Esophagus muscularis mucosa (tissue), 4 donors: ENCODE measurements around the gene SYTL2. TPM values are rescaled to one million over a fixed set of nuclear protein-coding genes. Genes with fewer than 3 reads are reported as not detected.

Experiments used
- DNase-seq: peaks from one replicate; pipeline ENCODE4 v3.0.0-alpha.2; 2017; ENCODE audit errors: extremely low spot score
- H3K27ac ChIP-seq, 4 donors: fragments of 200-600 bp; sonication (generic); replicated peaks in 1 of 4; 1 replicate in 3 of 4; 2 replicates in 1 of 4; pipeline ENCODE4 v1.5.1; 2016 to 2019; ENCODE audit warnings: mild to moderate bottlenecking in 1 of 4
- H3K27me3 ChIP-seq, 4 donors: fragments of 200-600 bp; sonication (generic); one replicate each; pipeline versions ENCODE4 v1.5.1 to v1.6.0; 2016 to 2019
- H3K36me3 ChIP-seq, 4 donors: fragments of 200-600 bp; sonication (generic); one replicate each; pipeline ENCODE4 v1.5.1; 2016 to 2019
- H3K4me1 ChIP-seq, 4 donors: fragments of 200-600 bp; sonication (generic); one replicate each; pipeline ENCODE4 v1.5.1; 2016 to 2019
- H3K4me3 ChIP-seq, 4 donors: fragments of 200-600 bp; sonication (generic); 1 replicate in 2 of 4; 2 replicates in 2 of 4; pipeline ENCODE4 v1.5.1; 2016 to 2019; ENCODE audit warnings: mild to moderate bottlenecking in 4 of 4, moderate library complexity in 1 of 4
- H3K9me3 ChIP-seq, 4 donors: fragments of 200-600 bp; sonication (generic); 1 replicate in 3 of 4; 2 replicates in 1 of 4; pipeline ENCODE4 v1.5.1; 2016 to 2019
- EP300 ChIP-seq: sonication (generic); formaldehyde crosslinking; IDR thresholded peaks from one replicate; pipeline ENCODE4 v1.6.1; 2017; ENCODE audit warnings: antibody characterized with exemption
- POLR2A ChIP-seq: fragments of 450-650 bp; IDR thresholded peaks from one replicate; pipeline ENCODE4 v1.6.1; 2017; ENCODE audit warnings: antibody characterized with exemption, moderate library complexity, mild to moderate bottlenecking, low read depth
- POLR2AphosphoS5 ChIP-seq, 2 donors: sonication (generic); formaldehyde crosslinking; IDR thresholded peaks; one replicate each; pipeline ENCODE4 v1.6.1; 2017; ENCODE audit warnings: antibody characterized with exemption in 2 of 2
- WGBS: methylation state at CpG from one replicate; pipeline ENCODE4 v1.1.5; 2018; 5-methylcytosine and 5-hydroxymethylcytosine counted together
- intact Hi-C: fragments of 100-400 bp; cut with DNase I; formaldehyde crosslinking; loops from one replicate; pipeline ENCODE4 v1.15.1; 2023
- total RNA-seq, 4 donors: library from RNA; depleted of rRNA; stranded (reverse); fragments of >200 nt; gene quantifications; one replicate each; pipeline versions ENCODE4 v1.1.0 to v1.2.1, GENCODE V29; 2016
- TF ChIP-seq, protein P1 (sequence below), 3 experiments: fragments of 200-600 bp in 2 of 3; fragments of 450-650 bp in 1 of 3; sonication (generic) in 2 of 3; IDR thresholded peaks; one replicate each; pipeline ENCODE4 v1.5.1; 2017 to 2019; ENCODE audit warnings: antibody characterized with exemption in 3 of 3, mild to moderate bottlenecking in 2 of 3, moderate library complexity in 1 of 3

Gene SYTL2
- total RNA-seq, 4 donors from 2014 or later, result 7.1 to 10.4 (median 8.8) TPM

DNA sequence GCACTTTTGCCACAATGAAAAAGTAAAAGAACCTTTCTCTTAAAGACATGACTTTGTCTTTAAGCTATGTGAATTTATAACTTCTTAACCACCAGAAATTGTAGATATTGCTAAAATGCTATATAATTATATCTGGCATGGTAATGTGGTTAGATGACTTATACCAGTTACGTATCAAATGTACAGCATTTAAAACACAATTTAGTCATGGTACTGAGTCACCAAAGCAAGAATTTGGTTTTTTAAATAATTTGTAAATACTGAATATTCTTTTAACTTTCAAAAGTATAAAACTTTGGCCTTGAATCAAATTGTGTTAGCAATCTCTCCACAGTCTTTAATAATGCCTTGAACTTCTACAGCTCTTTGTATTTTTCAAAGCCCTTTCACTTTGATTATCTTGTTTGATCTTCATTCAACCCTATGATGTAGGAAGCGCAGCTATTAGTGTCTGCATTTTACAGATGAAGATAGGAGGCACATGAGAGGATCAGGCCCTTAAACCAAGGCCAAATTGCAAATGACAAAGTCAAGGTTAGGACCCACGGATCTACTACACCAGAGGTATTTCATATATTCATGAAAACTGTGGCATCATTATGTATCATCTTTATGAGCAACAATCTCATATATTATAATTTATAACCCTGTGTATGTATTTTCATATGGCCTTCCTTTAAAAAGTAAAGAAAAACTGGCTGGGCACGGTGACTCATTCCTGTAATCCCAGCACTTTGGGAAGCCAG lies 4.4 kb upstream of the SYTL2 start:
- TF ChIP-seq EP300 (no peak), POLR2AphosphoS5 (IDR thresholded peaks at IDR 0.05) (no peak), POLR2A (no peak)
- TF ChIP-seq, protein P1, sequence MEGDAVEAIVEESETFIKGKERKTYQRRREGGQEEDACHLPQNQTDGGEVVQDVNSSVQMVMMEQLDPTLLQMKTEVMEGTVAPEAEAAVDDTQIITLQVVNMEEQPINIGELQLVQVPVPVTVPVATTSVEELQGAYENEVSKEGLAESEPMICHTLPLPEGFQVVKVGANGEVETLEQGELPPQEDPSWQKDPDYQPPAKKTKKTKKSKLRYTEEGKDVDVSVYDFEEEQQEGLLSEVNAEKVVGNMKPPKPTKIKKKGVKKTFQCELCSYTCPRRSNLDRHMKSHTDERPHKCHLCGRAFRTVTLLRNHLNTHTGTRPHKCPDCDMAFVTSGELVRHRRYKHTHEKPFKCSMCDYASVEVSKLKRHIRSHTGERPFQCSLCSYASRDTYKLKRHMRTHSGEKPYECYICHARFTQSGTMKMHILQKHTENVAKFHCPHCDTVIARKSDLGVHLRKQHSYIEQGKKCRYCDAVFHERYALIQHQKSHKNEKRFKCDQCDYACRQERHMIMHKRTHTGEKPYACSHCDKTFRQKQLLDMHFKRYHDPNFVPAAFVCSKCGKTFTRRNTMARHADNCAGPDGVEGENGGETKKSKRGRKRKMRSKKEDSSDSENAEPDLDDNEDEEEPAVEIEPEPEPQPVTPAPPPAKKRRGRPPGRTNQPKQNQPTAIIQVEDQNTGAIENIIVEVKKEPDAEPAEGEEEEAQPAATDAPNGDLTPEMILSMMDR (IDR thresholded peaks at IDR 0.05), result no peak
- Histone ChIP-seq H3K9me3 (no peaks in the 10 kb centered on the region), H3K27me3 (no peaks in the 10 kb centered on the region), H3K4me1 (peaks cover 7 to 14% (median 11%) of the 10 kb centered on the region in 4 donors), H3K36me3 (no peaks in the 10 kb centered on the region), H3K4me3 (no peak overlapping the region), H3K27ac (no peak overlapping the region)
- intact Hi-C loops, result no loop called here
- DNase-seq, result no peak
- WGBS, result 89% methylated on average over 4 of the region's 4 CpGs

DNA sequence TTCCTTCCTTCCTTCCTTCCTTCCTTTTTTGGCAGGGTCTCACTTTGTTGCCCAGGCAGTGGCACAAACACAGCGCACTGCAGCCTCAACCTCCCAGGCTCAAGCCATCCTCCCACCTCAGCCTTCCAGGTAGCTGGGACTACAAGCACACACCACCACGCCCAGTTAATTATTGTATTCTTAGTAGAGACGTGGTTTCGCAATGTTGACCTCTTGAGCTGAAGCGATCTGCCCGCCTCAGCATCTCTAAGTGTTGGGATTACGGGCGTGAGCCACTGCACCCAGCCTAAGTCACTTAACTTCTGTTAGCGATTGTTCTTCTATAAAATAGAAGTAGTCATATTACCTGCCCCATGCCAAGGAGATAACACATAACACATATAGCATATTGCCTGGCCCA lies 2.8 kb upstream of the SYTL2 start:
- Histone ChIP-seq H3K27me3 (no peaks in the 10 kb centered on the region), H3K27ac (no peak overlapping the region), H3K4me1 (peaks cover 12 to 25% (median 16%) of the 10 kb centered on the region in 4 donors), H3K4me3 (no peak overlapping the region), H3K36me3 (no peaks in the 10 kb centered on the region), H3K9me3 (no peaks in the 10 kb centered on the region)
- intact Hi-C loops, result no loop called here
- WGBS, result 95% methylated on average over 9 of the region's 9 CpGs
- no peak for DNase-seq
- TF ChIP-seq POLR2A, result no peak
- TF ChIP-seq POLR2AphosphoS5 (IDR thresholded peaks at IDR 0.05), result no peak
- no peak for TF ChIP-seq EP300

DNA sequence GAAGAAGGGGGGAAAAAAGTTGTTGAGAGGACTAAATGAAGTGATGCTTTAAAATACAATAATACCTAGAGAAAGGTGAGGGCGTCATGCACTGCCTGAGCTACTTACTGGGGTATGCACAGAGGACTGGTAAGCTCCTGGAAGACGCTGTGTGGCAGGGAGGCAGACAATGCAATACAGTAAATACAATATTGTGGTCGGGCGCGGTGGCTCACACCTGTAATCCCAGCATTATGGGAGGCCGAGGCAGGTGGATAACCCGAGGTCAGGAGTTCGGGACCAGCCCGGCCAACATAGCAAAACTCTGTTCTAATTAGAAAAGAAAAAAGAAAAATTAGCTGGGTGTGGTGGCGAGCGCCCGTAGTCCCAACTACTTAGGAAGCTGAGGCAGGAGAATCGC lies 683 bp upstream of the SYTL2 start:
- Histone ChIP-seq H3K36me3 (no peaks in the 10 kb centered on the region), H3K4me1 (peaks cover 12 to 25% (median 16%) of the 10 kb centered on the region in 4 donors), H3K9me3 (no peaks in the 10 kb centered on the region), H3K4me3 (peak overlapping the region; percentile 58 to 77 (median 66)), H3K27ac (no peak overlapping the region), H3K27me3 (no peaks in the 10 kb centered on the region)
- no peak for DNase-seq
- intact Hi-C loops, result no loop called here
- WGBS, result 83% methylated on average over 13 of the region's 13 CpGs
- TF ChIP-seq POLR2A, result no peak
- TF ChIP-seq, protein P1 (IDR thresholded peaks at IDR 0.05), result no peak
- no peak for TF ChIP-seq POLR2AphosphoS5 (IDR thresholded peaks at IDR 0.05)
- no peak for TF ChIP-seq EP300

DNA sequence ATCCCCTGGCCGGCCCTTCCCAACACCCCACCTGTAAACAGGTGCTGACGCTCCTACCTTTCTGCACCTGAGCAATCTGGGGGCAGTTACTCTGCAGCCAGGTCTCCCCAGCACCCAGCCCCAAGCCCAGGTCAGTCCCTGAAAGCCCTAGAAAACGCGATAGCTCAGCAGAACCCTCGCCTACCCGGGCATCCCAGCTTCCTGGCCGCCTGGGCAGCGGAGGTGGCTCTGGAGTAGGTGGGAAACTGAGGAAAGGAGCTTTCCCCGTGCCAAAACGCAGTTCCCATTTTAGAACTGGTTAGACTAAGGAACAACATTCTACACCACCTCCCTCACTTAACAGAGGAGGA lies 445 bp downstream of the SYTL2 start:
- no peaks in the 10 kb centered on the region for H3K27me3 ChIP-seq
- no peaks in the 10 kb centered on the region for H3K36me3 ChIP-seq
- DNase-seq, result no peak
- intact Hi-C loops, result no loop called here
- H3K4me1 ChIP-seq, result peaks cover 12 to 25% (median 16%) of the 10 kb centered on the region in 4 donors
- WGBS, result 6% methylated on average over 4 of the region's 10 CpGs
- peak overlapping the region; percentile 16 to 43 (median 30) for H3K27ac ChIP-seq
- no peak for TF ChIP-seq POLR2AphosphoS5 (IDR thresholded peaks at IDR 0.05)
- TF ChIP-seq EP300, result no peak
- TF ChIP-seq, protein P1 (IDR thresholded peaks at IDR 0.05), result no peak
- TF ChIP-seq POLR2A, result no peak
- H3K4me3 ChIP-seq, result peak overlapping the region; percentile 58 to 77 (median 66)
- H3K9me3 ChIP-seq, result no peaks in the 10 kb centered on the region

DNA sequence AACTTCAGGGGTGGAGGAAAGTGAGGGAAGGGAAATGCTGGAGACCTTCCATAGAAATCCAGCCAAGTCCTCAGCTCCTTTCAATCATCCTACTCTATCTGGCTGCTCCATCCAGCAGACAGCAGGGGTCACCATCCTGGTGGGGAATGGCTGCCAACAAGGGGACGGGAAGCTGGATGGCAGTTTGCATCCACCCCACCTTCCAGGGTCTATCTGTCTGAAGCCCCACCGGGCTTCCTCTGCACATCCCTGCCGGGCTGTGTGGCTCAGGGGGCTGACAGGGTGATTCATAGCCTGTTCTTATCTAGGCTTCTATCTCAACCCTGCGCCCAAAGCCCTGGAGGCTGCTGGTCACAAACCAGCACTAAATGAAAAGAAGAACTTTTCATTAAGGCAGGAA lies 1.1 kb downstream of the SYTL2 start:
- Histone ChIP-seq H3K27ac (peak overlapping the region in 1 of 4 donors; percentile 43), H3K9me3 (no peaks in the 10 kb centered on the region), H3K4me3 (peak overlapping the region; percentile 58 to 77 (median 66)), H3K27me3 (no peaks in the 10 kb centered on the region), H3K36me3 (no peaks in the 10 kb centered on the region), H3K4me1 (peaks cover 12 to 25% (median 16%) of the 10 kb centered on the region in 4 donors)
- TF ChIP-seq POLR2AphosphoS5 (IDR thresholded peaks at IDR 0.05) (no peak), EP300 (no peak), POLR2A (no peak)
- TF ChIP-seq, protein P1 (IDR thresholded peaks at IDR 0.05), result no peak
- 30% methylated on average over 4 of the region's 4 CpGs for WGBS
- intact Hi-C loops, result no loop called here
- no peak for DNase-seq
